ENCODE data around the gene ALDH8A1.
"Not testable (repeated sequence)": the region's sequence is repeated elsewhere in the genome, so short reads cannot be mapped to it uniquely, and the experiment has no call there.

Gene ALDH8A1

GRCh38 chr6:134911547-134911946 is 38.4 kb downstream of the ALDH8A1 start:
- DNase-seq (ENCODE audit: low read depth, low spot score): no peak

- no peak for DNase-seq (ENCODE audit: low read depth, low spot score)
Measured at GRCh38 chr6:134910593-134910935, 39.3 kb downstream of the ALDH8A1 start.

GRCh38 chr6:134909701-134910592 is 40.0 kb downstream of the ALDH8A1 start:
- no peak for DNase-seq (ENCODE audit: low read depth, low spot score)

- no peak for DNase-seq (ENCODE audit: low read depth, low spot score)
Measured at GRCh38 chr6:134908906-134909516, 40.9 kb downstream of the ALDH8A1 start.

GRCh38 chr6:134904731-134905130 is 45.2 kb downstream of the ALDH8A1 start:
- not testable (repeated sequence) for DNase-seq (ENCODE audit: low read depth, low spot score)

GRCh38 chr6:134903448-134903847 is 46.5 kb downstream of the ALDH8A1 start:
- DNase-seq (ENCODE audit: low read depth, low spot score): no peak

- no peak for DNase-seq (ENCODE audit: low read depth, low spot score)
Measured at GRCh38 chr6:134902936-134903335, 47.0 kb downstream of the ALDH8A1 start.

GRCh38 chr6:134902074-134902861 is 47.6 kb downstream of the ALDH8A1 start:
- DNase-seq (ENCODE audit: low read depth, low spot score): no peak

- DNase-seq (ENCODE audit: low read depth, low spot score): no peak
Measured at GRCh38 chr6:134898575-134898974, 51.3 kb downstream of the ALDH8A1 start.

GRCh38 chr6:134898166-134898565 is 51.7 kb downstream of the ALDH8A1 start:
- not testable (repeated sequence) for DNase-seq (ENCODE audit: low read depth, low spot score)

GRCh38 chr6:134896910-134897309 is 53.0 kb downstream of the ALDH8A1 start:
- no peak for DNase-seq (ENCODE audit: low read depth, low spot score)

GRCh38 chr6:134894800-134895199 is 55.1 kb downstream of the ALDH8A1 start:
- no peak for DNase-seq (ENCODE audit: low read depth, low spot score)

GRCh38 chr6:134892362-134892761 is 57.5 kb downstream of the ALDH8A1 start:
- DNase-seq (ENCODE audit: low read depth, low spot score): no peak

GRCh38 chr6:134891633-134892032 is 58.3 kb downstream of the ALDH8A1 start:
- no peak for DNase-seq (ENCODE audit: low read depth, low spot score)

- DNase-seq (ENCODE audit: low read depth, low spot score): no peak
Measured at GRCh38 chr6:134888316-134888715, 61.6 kb downstream of the ALDH8A1 start.

GRCh38 chr6:134884752-134885151 is 65.1 kb downstream of the ALDH8A1 start:
- DNase-seq (ENCODE audit: low read depth, low spot score): no peak

GRCh38 chr6:134883314-134883713 is 66.6 kb downstream of the ALDH8A1 start:
- DNase-seq (ENCODE audit: low read depth, low spot score): no peak

GRCh38 chr6:134882426-134883038 is 67.4 kb downstream of the ALDH8A1 start:
- DNase-seq (ENCODE audit: low read depth, low spot score): no peak

GRCh38 chr6:134880487-134881190 is 69.3 kb downstream of the ALDH8A1 start:
- no peak for DNase-seq (ENCODE audit: low read depth, low spot score)

- no peak for DNase-seq (ENCODE audit: low read depth, low spot score)
Measured at GRCh38 chr6:134878136-134878535, 71.8 kb downstream of the ALDH8A1 start.

GRCh38 chr6:134875367-134875766 is 74.5 kb downstream of the ALDH8A1 start:
- DNase-seq (ENCODE audit: low read depth, low spot score): no peak

Measured in activated naive CD8-positive, alpha-beta T cell treated with anti-CD3 and anti-CD28 coated beads, Interleukin-2, amount 50 U/mL, for 16 hours (primary cell).